ENCODE measurements around the gene SELENON. TPM values are rescaled to one million over a fixed set of nuclear protein-coding genes. Genes with fewer than 3 reads are reported as not detected.

Gene SELENON
- polyA plus RNA-seq, 2 of the 4 experiments (the other 2 are of a cell fraction) = 16.6 to 41.1 TPM

DNA sequence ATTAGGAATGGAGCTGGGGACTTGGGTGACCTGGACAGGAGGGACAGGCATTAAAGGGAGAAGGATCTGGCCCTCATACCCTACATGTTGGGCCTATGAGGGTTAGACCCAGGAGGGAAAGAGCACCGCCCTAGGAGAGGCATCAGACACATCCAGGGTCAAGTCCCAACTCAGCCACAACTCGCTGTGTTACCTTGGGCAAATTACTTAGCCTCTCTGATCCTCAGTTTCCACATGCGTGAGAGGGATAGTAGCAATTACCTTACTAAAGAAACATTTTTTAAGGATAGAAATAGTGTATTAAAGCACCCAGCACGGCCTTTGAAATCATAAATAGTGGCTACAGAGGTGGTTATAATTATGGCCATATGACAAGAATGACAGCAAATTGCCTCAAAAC, 20.1 kb upstream of the SELENON start:
- H3K4me3 ChIP-seq = no peak overlapping the region
- no peak for TF ChIP-seq NFE2L2 (conservative IDR thresholded peaks at IDR 0.05; ENCODE audit: low read length)
- TF ChIP-seq ZFP36 (IDR thresholded peaks at IDR 0.05; ENCODE audit: borderline replicate concordance, partially characterized antibody) = peak; percentile 21
- no peaks in the 10 kb centered on the region for H3K9me3 ChIP-seq
- peaks cover 24% of the 10 kb centered on the region for H3K4me1 ChIP-seq
- ChIA-PET POLR2A (no interaction called here), CTCF (interaction anchor here (1.0 to 1.5 kb wide), 2 partner anchors 16 to 170 kb away, joined by 4 to 6 read pairs; no protein-coding TSS in a partner anchor)
- FAIRE-seq = no peak
- ATAC-seq = no peak
- 48% methylated on average over 3 of the region's 4 CpGs for WGBS (ENCODE audit: missing lambda C conversion rate)
- H3K4me2 ChIP-seq = no peak overlapping the region
- H3K27ac ChIP-seq = peak overlapping the region in 1 of 2 experiments; percentile 68; a peak in 1 of 6 replicates
- no peak for DNase-seq (ENCODE audit: low read depth in 1 of 2, low spot score in 1 of 2)

DNA sequence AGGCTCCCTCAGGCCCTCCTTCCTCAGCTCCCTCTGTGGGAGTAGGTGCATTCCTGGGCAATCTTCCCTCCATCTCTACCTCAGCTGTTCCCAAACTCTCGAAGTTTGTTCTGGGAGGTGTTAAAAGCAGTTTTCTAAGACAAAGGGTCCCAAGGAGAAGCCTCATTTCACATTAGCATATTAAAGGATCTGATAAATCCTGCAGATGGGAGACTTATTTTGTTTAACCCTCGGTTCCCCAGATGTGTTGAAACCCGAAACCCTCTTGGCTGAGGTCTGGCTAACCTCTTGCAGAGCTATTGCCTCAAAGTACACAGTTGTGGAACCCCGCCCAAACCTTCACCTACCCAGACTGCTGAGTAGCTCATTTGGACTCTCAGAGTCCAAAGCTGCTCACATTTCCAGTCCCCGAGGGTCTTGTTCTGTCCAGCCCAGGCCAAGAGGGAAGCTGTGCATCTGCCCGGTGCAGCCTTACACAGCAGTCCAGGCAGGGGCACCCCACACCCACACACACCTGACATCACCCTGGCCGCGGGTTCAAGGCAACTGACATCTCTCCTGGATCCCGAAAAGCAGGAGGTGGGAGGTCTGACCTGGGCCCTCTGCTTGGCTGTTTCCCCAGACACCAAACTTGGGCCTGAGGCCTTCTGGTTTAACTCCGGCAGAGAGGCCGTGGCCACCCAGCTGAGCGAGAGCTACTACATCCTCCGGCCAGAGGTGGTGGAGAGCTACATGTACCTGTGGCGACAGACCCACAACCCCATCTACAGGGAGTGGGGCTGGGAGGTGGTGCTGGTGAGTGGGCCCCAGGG, 19.5 kb upstream of the SELENON start:
- CTCF ChIA-PET = interaction anchor here (0.6 to 1.5 kb wide), 5 partner anchors 15 to 170 kb away, joined by 3 to 6 read pairs (median 3); no protein-coding TSS in a partner anchor
- Histone ChIP-seq H3K4me2 (0 out of 3 replicates have a peak overlapping the region, but pooled peaks have one; percentile 21), H3K27ac (peak overlapping the region; percentile 24 to 68; a peak in 3 of 6 replicates), H3K4me3 (no peak overlapping the region), H3K4me1 (peaks cover 17% of the 10 kb centered on the region), H3K9me3 (no peaks in the 10 kb centered on the region)
- FAIRE-seq (no peak), DNase-seq (ENCODE audit: low read depth in 1 of 2, low spot score in 1 of 2) (no peak), ATAC-seq (peak in 1 of 2 experiments; percentile 53; a peak in 3 of 6 replicates)
- POLR2A ChIA-PET = no interaction called here
- 71% methylated on average over 8 of the region's 14 CpGs for WGBS (ENCODE audit: missing lambda C conversion rate)
- TF ChIP-seq MYC (IDR thresholded peaks at IDR 0.05; ENCODE audit: borderline replicate concordance, low read length) = no peak
- TF ChIP-seq BHLHE40 (IDR thresholded peaks at IDR 0.05; ENCODE audit: low read depth, low read length) = no peak
- TF ChIP-seq JUNB (IDR thresholded peaks at IDR 0.05) = no peak
- no peak for TF ChIP-seq HOXA7 (CRISPR knock-in tag; IDR thresholded peaks at IDR 0.05)
- TF ChIP-seq, protein P1, sequence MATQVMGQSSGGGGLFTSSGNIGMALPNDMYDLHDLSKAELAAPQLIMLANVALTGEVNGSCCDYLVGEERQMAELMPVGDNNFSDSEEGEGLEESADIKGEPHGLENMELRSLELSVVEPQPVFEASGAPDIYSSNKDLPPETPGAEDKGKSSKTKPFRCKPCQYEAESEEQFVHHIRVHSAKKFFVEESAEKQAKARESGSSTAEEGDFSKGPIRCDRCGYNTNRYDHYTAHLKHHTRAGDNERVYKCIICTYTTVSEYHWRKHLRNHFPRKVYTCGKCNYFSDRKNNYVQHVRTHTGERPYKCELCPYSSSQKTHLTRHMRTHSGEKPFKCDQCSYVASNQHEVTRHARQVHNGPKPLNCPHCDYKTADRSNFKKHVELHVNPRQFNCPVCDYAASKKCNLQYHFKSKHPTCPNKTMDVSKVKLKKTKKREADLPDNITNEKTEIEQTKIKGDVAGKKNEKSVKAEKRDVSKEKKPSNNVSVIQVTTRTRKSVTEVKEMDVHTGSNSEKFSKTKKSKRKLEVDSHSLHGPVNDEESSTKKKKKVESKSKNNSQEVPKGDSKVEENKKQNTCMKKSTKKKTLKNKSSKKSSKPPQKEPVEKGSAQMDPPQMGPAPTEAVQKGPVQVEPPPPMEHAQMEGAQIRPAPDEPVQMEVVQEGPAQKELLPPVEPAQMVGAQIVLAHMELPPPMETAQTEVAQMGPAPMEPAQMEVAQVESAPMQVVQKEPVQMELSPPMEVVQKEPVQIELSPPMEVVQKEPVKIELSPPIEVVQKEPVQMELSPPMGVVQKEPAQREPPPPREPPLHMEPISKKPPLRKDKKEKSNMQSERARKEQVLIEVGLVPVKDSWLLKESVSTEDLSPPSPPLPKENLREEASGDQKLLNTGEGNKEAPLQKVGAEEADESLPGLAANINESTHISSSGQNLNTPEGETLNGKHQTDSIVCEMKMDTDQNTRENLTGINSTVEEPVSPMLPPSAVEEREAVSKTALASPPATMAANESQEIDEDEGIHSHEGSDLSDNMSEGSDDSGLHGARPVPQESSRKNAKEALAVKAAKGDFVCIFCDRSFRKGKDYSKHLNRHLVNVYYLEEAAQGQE (IDR thresholded peaks at IDR 0.05) = no peak
- no peak for TF ChIP-seq NFE2L2 (conservative IDR thresholded peaks at IDR 0.05; ENCODE audit: low read length)
- no peak for TF ChIP-seq FOSL2 (IDR thresholded peaks at IDR 0.05)
- no peak for TF ChIP-seq FOSL2 (CRISPR knock-in tag; IDR thresholded peaks at IDR 0.05)

DNA sequence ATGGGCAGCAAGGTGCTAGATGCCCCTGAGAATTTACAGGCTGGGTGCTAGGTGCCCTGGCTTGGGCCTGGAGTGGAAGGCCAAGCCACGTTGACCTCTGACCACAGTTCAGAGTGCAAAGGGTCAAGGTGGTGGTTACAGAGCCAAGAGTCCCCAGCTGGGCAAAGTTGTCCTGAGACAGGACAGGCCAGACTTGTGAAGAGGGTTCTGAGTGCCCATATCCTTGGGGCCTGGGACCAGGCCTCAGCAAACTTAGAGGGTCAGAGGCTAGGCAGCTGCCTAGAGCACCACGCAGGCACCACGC, 18.9 kb upstream of the SELENON start:
- no peaks in the 10 kb centered on the region for H3K9me3 ChIP-seq
- ChIA-PET CTCF (interaction anchor here (0.6 to 1.5 kb wide), 4 partner anchors 16 to 171 kb away, joined by 3 to 4 read pairs (median 3); no protein-coding TSS in a partner anchor), POLR2A (no interaction called here)
- H3K4me2 ChIP-seq = no peak overlapping the region
- FAIRE-seq = no peak
- no peak for DNase-seq (ENCODE audit: low read depth in 1 of 2, low spot score in 1 of 2)
- peak overlapping the region in 1 of 2 experiments; percentile 68; a peak in 3 of 6 replicates for H3K27ac ChIP-seq
- peaks cover 12% of the 10 kb centered on the region for H3K4me1 ChIP-seq
- no peak for ATAC-seq
- H3K4me3 ChIP-seq = no peak overlapping the region
- WGBS (ENCODE audit: missing lambda C conversion rate) = 88% methylated on average over 2 of the region's 3 CpGs
- TF ChIP-seq RNF2 (IDR thresholded peaks at IDR 0.05; ENCODE audit: borderline replicate concordance, low read depth) (no peak), GATA3 (IDR thresholded peaks at IDR 0.05; ENCODE audit: borderline replicate concordance) (no peak), MYC (IDR thresholded peaks at IDR 0.05; ENCODE audit: borderline replicate concordance, low read length) (no peak), EHMT2 (IDR thresholded peaks at IDR 0.05; ENCODE audit: low read depth) (no peak), RFX5 (IDR thresholded peaks at IDR 0.05) (no peak), ZC3H11A (IDR thresholded peaks at IDR 0.05) (no peak)
- TF ChIP-seq, protein P2, sequence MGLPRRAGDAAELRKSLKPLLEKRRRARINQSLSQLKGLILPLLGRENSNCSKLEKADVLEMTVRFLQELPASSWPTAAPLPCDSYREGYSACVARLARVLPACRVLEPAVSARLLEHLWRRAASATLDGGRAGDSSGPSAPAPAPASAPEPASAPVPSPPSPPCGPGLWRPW (IDR thresholded peaks at IDR 0.05) = no peak
